T follicular helper cell (primary cell): Measurements from ENCODE around the gene EPAS1.

Source experiments
- DNase-seq: peaks from one replicate; pipeline ENCODE4 v3.0.0-alpha.2; 2020; ENCODE audit warnings: low read depth

EPAS1 gene

GRCh38 chr2:46339676-46340459 is 42.7 kb downstream of the EPAS1 start:
- DNase-seq, result no peak

GRCh38 chr2:46340740-46341420 is 43.7 kb downstream of the EPAS1 start:
- no peak for DNase-seq

GRCh38 chr2:46342566-46343315 is 45.5 kb downstream of the EPAS1 start:
- no peak for DNase-seq

DNA sequence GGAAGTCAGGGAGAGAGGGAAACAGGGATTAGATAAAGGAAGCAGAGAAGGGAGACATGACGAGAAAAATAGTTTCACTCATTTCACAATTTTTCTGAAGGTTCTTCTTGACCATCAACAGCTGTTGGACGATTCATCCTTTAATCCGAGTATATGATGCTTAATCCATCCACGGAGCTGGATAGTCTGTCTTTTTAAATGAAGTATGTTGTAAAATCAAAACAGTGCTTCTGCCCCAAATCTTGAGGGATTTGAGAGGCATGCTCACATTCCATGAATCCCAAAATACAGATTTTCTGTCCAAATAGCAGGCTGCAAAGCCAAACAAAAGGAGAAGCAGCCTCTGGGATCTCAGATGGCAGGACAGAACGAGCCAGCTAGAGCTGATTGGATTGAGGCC is 47.5 kb downstream of the EPAS1 start:
- no peak for DNase-seq

- DNase-seq, result no peak
Observed at GRCh38 chr2:46345775-46346174, 48.6 kb downstream of the EPAS1 start.

DNA sequence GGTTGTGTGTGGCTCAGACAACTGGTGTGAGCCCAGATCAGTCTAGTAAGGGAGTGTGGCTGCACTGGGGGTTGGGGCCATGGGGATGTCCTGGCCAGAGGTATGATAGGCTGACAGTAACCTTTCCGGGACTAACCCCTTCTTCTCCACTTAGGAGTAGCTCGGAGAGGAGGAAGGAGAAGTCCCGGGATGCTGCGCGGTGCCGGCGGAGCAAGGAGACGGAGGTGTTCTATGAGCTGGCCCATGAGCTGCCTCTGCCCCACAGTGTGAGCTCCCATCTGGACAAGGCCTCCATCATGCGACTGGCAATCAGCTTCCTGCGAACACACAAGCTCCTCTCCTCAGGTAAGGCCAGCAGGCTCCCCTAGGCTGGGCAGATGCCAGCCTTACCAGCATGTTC is 49.5 kb downstream of the EPAS1 start:
- DNase-seq, result no peak

DNA sequence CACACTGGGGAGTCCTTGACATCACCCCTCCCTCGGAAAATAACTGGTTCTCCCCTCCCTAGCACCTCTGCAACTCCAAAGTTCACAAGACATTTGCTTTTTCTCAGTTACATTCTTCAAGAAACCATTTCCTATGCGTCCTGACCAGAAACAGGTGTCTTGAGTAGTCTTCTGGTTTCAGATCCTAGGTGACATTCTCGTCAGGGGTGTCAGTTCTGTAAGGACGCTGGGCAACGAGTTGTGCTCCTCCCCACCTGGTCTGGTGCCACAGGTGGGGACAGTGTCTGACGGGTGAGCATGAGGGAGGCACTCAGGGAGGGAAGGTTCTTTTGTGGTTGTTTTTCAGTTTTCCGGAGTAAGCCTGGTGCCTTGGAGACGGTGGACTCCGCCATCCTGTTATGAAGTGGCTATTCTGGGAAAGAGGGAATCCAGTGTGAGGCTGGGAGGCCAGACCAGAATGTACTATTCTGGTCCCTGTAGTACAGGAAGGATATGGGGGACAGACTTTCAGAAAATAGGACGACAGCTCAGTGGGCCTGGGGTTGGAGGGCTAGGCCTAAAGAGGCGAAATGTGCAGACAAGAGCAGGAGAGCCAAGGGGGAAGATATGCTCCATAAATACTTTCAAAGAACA is 50.6 kb downstream of the EPAS1 start:
- no peak for DNase-seq

GRCh38 chr2:46349115-46349547 is 51.9 kb downstream of the EPAS1 start:
- DNase-seq, result no peak

- no peak for DNase-seq
Observed at GRCh38 chr2:46350029-46350689, 53.0 kb downstream of the EPAS1 start.

- DNase-seq, result no peak
Observed at GRCh38 chr2:46351098-46351749, 54.0 kb downstream of the EPAS1 start.

DNA sequence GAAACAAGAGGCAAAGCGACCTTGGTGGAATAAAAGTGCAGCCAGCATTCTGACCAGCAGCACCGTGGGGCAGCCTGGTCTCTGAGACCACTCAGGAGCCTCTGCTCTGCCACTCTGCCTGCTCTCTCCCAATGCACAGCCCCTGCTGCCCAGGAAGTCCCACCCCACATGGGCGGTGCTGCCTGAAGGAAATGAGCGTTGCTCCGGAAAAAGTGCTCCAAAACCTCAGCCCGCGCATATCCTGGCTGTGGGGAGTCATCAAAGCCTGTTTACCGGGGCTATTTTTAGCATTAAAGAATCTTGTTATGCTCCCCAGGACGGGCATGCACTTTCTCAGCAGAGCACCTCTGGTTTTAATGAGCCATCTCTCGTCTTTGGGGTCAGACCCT is 54.5 kb downstream of the EPAS1 start:
- DNase-seq, result peak; percentile 42

GRCh38 chr2:46352621-46353020 is 55.4 kb downstream of the EPAS1 start:
- no peak for DNase-seq

GRCh38 chr2:46353509-46353908 is 56.3 kb downstream of the EPAS1 start:
- DNase-seq, result no peak

DNA sequence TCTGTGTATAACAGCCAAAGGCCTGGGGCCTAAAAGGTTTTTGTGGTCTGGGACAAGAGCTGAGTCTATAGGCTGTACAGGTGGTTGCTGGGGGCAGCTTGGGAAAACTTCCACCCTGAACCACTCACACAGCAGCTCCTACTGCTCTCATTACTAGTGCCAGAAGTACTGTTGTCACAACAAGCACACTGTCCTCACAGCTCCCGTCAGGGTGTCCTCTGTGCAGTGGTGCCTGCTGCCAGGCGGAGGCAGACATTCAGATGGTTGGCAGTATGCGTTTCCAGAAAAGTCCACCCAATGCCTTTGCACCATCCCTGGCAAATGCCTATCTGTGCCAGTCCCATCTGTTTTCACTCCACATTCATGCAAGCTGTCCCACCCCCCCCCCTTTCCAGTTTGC is 58.5 kb downstream of the EPAS1 start:
- no peak for DNase-seq

- DNase-seq, result no peak
Observed at GRCh38 chr2:46356991-46357390, 59.8 kb downstream of the EPAS1 start.

DNA sequence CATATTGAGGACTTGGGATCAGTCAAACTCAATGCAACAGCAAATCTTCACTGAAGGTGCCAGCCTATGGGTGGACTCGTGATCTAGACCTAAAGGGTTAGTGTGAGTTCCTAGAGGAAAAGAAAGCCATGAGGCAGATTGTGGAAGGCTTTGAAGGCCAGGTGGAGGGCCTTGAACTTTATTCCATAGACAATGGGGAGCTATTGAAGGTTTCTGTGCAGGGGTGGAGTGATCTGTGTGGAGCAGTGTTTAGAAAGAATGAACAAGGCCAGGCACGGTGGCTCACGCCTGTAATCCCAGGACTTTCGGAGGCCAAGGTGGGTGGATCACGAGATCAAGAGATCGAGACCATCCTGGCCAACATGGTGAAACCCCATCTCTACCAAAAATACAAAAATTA is 61.5 kb downstream of the EPAS1 start:
- DNase-seq, result no peak

DNA sequence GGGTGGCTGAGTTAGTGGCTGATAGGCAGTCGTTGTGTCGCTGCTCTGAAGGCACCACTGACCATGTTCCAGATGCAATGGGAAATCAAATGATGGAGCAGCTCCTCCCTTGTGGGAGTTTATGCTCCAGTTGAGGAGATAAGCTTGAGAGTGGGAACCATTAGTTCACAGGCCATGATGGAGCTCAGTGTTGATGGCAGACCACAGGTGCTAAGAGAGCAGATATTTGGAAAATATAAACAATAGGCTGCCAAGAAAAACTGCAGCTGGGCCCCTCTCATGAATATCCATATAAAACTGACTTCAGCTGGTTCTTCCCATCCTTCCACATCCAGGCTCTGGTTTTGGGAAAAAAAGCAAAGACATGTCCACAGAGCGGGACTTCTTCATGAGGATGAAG is 63.1 kb downstream of the EPAS1 start:
- no peak for DNase-seq

DNA sequence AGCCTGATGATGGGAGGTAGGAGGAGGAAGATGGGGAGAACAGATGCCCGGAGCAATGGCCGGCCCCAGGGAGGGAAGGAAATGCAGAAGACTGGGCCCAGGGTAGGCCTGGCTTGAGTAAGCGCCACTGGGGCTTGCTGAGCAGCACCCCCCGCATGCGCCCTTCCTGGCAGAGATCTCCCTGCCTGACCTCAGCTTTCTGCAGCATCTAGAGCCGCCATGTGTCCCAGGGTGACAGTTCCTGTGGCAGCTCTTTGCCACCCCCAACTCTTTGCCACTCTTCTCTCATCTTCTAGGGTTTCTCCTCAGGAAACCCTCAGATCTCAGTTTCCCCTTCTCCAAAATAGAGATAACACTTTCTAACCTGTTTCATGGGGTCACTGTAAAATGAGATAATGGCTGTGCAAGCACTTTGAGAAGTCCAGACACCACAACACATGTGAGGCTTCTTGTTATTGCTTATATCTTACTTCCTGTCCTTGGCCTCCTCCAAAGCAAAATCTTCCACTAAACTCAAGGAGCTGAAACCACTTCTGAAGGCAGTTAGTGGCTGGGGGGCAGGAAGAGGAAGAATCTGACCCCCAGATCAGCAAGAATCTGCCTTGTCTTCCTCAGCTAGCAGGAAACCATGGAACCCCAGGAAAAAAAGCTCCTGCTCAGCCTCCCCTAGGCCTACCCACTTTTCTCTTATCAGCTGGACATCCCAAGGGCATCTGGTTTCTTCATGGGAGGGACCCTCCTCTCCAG is 64.9 kb downstream of the EPAS1 start:
- DNase-seq, result no peak

GRCh38 chr2:46362667-46363012 is 65.4 kb downstream of the EPAS1 start:
- no peak for DNase-seq

- DNase-seq, result no peak
Observed at GRCh38 chr2:46363535-46364170, 66.4 kb downstream of the EPAS1 start.
